NCI-H1092 treated with DMSO at 0.1 percent for 48 hours (cell line): ENCODE results near the gene UPF3A.
"Not testable (repeated sequence)": the region's sequence is repeated elsewhere in the genome, so short reads cannot be mapped to it uniquely, and the experiment has no call there.

Source experiments
- DNase-seq: peaks from one replicate; lab custom pipeline; 2025; lab: John Stamatoyannopoulos, UW

Gene UPF3A

GRCh38 chr13:114264313-114264712 lies 17.1 kb upstream of the UPF3A start:
- not testable (repeated sequence) for DNase-seq

GRCh38 chr13:114264886-114265611 lies 16.4 kb upstream of the UPF3A start:
- DNase-seq, result no peak

- DNase-seq, result no peak
Measured at GRCh38 chr13:114266241-114266640, 15.2 kb upstream of the UPF3A start.

GRCh38 chr13:114268344-114269280 lies 12.8 kb upstream of the UPF3A start:
- DNase-seq, result no peak

GRCh38 chr13:114269281-114269770 lies 12.1 kb upstream of the UPF3A start:
- no peak for DNase-seq

- no peak for DNase-seq
Measured at GRCh38 chr13:114272977-114273376, 8.4 kb upstream of the UPF3A start.

- DNase-seq, result no peak
Measured at GRCh38 chr13:114275304-114275703, 6.1 kb upstream of the UPF3A start.

GRCh38 chr13:114279146-114279545 lies 2.3 kb upstream of the UPF3A start:
- DNase-seq, result no peak

- no peak for DNase-seq
Measured at GRCh38 chr13:114279758-114280355, 1.5 kb upstream of the UPF3A start.

GRCh38 chr13:114282041-114282670 lies 755 bp downstream of the UPF3A start:
- DNase-seq, result peak; percentile 91

- DNase-seq, result no peak
Measured at GRCh38 chr13:114283576-114283975, 2.2 kb downstream of the UPF3A start.

GRCh38 chr13:114284680-114285079 lies 3.3 kb downstream of the UPF3A start:
- DNase-seq, result no peak

GRCh38 chr13:114285166-114285808 lies 3.9 kb downstream of the UPF3A start:
- DNase-seq, result no peak

- DNase-seq, result no peak
Measured at GRCh38 chr13:114286808-114287207, 5.4 kb downstream of the UPF3A start.

- DNase-seq, result no peak
Measured at GRCh38 chr13:114288157-114288591, 6.8 kb downstream of the UPF3A start.

- no peak for DNase-seq
Measured at GRCh38 chr13:114296448-114296847, 15.0 kb downstream of the UPF3A start.

- DNase-seq, result no peak
Measured at GRCh38 chr13:114296902-114297301, 15.5 kb downstream of the UPF3A start.

GRCh38 chr13:114298866-114299265 lies 17.5 kb downstream of the UPF3A start:
- no peak for DNase-seq

- no peak for DNase-seq
Measured at GRCh38 chr13:114299604-114300305, 18.4 kb downstream of the UPF3A start.

GRCh38 chr13:114303700-114304327 lies 22.4 kb downstream of the UPF3A start:
- DNase-seq, result no peak
